HS-5 (cell line): ENCODE measurements around the gene ZNF77.
"Not testable (repeated sequence)": the region's sequence is repeated elsewhere in the genome, so short reads cannot be mapped to it uniquely, and the experiment has no call there.

Source experiments
- DNase-seq: peaks from one replicate; pipeline ENCODE4 v3.0.0-alpha.2; 2012; ENCODE audit warnings: low read depth

The ZNF77 gene

DNA sequence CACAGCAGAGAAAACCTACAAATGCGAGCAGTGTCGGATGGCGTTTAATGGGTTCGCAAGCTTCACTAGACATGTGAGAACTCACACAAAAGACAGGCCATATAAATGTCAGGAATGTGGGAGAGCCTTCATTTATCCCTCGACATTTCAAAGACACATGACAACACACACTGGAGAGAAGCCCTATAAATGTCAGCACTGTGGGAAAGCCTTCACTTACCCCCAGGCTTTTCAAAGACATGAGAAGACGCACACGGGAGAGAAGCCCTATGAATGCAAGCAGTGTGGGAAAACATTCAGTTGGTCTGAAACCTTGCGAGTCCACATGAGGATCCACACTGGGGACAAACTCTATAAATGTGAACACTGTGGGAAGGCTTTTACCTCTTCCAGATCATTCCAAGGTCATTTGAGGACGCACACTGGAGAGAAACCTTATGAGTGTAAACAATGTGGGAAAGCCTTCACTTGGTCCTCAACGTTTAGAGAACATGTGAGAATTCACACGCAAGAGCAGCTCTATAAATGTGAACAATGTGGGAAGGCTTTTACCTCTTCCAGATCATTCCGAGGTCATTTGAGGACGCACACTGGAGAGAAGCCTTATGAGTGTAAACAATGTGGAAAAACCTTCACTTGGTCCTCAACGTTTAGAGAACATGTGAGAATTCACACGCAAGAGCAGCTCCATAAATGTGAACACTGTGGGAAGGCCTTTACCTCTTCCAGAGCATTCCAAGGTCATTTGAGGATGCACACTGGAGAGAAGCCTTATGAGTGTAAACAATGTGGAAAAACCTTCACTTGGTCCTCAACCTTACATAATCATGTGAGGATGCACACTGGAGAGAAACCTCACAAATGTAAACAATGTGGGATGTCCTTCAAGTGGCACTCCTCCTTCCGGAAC lies 27.2 kb downstream of the ZNF77 start:
- no peak for DNase-seq

DNA sequence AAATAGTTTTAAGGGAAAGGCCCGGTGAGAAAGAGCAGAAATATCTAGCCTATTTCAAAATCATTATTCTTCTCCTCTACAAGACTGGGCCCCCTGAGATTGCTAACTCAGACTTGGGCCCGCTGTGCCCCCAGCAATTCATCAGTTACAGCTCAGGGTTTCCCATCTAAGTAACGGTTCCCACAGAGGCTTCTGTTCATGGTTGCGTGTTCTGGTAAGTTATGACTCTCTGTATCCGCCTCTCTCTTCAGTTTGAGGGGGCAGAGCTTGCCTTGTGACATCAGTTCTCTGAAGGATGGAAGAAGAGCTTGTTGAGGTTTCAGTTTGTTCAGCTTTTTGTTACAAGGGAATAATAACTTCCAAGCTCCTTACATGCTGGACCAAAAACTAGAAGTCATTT lies 32.5 kb downstream of the ZNF77 start:
- DNase-seq: no peak

DNA sequence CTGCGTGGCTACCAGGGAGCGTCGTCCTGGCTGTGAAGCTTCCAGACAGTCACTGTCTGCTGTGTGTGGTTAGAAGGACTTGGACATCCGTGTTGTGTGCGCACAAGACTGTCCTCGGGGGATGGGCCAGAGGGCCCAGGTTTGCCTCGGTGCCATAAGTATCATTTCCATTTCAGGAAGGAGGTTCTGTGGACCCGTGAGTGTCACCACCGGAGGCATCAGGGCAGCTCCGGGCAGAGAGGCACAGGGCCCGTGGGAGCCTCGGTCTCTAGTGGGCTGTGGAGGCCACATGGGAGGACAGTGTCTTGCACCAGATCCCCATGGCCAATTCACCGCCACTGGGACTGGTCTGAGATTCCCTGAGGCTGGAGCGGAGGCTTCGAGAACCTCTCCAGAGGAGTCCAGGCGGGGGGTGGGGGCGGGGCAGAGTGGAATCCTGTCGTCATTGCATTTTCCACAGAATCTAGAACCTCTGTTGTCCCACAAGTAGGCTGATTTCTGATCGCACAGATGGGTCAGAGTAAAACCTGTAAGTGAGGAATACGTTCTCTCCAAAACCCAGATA lies 38.1 kb downstream of the ZNF77 start:
- DNase-seq: no peak

DNA sequence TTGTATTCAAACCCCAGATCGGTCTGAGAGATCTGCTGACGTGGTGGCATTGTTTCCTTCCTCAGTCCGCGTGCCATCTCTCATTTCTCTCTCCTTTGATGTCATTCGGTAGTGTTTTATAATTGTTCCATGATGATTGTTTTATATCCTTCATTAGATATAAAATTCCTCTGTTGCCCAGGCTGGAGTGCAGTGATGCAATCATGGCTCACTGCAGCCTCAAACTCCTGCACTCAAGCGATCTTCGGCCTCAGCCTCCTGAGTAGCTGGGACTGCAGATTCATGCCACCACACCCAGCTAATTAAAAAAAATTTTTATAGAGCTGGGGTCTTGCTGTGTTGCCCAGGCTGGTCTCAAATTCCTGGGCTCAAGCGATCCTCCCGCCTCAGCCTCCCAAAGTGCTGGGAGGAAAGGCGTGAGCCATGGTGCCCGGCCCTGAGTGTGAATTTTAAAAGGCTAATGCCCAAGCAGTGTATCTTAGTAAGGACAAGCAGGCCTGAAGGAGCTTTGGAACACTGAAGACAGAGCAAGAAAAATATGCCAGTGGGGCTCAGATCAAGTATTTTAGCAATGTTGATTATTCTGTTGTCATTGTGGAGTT lies 38.8 kb downstream of the ZNF77 start:
- DNase-seq: no peak

DNA sequence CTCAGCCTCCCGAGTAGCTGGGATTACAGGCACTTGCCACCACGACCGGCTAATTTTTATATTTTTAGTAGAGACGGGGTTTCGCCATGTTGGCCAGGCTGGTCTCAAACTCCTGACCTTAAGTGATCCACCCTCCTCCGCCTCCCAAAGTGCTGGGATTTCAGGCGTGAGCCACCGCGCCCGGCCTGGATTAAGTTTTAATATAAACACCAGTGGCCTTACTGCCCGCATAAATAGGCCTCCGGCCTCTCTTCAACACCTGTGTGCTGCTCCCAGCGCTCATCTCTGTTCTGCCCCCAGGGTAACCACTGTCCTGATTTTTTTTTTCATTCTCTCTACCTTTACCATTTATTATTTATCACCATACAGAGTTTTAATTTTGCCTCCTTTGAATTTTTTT lies 41.4 kb downstream of the ZNF77 start:
- DNase-seq: not testable (repeated sequence)

DNA sequence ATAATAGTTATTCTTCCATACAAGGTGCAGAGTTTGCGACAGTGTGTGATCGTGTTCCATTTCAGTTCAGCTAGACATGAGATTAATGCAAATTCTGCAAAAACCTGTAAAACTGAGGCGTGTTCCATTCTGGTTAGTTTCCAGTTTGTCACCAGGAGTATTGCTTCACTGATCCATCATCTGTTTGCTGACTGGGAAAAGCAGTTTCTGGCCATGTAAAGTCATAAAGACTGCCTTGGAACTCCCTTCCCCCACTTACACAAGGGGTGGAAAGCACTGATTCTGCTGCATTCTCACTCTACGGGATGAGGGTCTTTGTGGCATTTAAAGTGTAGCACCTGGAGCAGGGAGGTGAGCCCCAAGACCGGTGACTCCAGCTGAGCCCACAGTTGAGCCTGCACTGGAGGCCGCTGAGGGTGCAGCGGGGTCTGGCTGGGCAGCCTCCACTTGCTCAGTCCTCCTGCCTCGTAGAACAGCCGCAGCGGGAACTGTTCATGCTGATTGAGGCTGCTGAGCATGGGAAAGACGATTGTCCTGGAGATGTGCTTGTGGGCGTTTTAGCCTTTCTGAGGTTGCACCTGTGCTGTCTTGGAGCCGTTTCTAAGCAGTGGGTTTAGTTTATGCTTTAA lies 42.1 kb downstream of the ZNF77 start:
- DNase-seq: no peak

DNA sequence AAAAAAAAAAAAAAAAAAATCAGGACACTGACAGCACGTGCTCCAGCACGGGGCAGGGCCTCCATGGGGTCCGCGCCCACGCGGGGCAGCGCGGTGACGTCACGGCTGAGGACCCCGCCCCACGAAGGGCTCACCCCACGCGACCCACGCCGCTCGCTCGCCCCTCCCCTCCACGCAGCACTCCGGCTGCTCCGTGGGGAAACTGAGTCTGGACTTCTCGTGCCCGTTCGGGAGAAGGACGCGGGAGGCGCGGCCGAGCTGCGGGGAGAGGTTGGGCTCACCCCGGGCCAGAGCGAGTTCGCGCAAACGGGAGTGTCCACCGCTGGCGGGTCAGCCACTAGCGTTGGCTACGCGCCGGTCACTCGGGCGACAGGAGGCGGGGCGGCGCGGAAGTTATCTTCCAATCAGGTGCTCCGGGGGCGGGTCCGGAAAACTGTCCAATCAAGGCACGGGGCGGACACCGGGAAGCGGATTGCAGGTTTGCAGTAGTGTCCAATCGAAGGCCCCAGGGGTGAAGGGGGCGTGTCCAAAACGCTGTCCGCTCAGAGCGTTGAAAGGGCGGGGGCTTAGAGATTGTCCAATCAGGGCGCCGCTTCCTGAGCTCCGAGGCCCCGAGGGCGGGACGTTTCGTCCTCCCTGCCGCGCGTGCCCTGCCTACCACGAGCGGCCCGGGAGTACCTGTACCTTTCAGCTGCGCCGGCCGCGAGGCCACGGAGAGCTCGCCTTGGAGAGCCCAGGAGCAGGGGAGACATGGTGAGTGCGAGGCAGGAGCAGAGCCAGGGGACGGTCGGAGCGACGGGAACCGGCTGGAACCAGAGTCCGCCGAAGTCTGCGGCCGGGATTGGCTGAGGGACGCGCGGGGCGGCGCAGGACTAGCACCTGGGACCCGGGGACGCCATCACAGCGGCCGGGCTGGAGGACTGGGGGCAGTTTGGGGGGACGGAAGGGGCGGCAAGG lies 44.2 kb downstream of the ZNF77 start, which contains the start of gene ZNF57:
TSS of gene ZNF57 (plus strand) at position 633 of the 957 bp plus-strand sequence. CDS start at position 751, 118 bp downstream.
- DNase-seq: peak; percentile 98

DNA sequence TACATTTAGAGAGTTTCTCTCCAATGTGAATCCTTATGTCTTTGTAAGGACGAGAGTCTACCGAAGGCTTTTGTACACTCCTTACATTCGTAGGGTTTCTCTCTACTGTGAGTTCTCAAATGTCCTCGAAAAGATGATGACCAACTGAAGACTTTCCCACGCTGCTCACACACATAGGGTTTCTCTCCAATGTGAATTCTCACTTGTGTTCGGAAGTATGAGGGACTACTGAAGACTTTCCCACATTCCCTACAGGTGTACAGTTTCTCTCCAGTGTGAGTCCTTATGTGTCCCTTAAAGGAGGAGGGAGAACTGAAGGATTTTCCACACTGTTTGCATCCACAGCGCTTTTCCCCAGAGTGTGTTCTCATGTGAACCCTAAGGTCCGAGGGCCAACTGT lies 48.1 kb downstream of the ZNF77 start:
- no peak for DNase-seq

DNA sequence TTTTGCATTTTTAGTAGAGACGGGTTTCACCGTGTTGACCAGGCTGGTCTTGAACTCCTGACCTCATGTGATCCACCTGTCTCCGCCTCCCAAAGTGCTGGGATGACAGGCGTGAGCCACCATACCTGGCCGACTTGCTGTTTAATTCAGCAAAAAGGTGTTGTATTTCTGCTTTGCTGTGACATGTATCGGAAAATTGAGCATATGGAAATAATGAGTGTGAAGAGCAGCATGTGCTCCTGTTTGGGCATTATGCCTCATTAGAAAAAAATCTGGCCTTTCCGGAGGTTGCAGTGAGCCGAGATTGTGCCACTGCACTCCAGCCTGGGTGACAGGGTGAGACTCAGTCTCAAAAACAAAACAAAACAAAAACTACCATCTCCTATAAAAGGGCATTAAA lies 54.2 kb downstream of the ZNF77 start:
- DNase-seq: not testable (repeated sequence)

DNA sequence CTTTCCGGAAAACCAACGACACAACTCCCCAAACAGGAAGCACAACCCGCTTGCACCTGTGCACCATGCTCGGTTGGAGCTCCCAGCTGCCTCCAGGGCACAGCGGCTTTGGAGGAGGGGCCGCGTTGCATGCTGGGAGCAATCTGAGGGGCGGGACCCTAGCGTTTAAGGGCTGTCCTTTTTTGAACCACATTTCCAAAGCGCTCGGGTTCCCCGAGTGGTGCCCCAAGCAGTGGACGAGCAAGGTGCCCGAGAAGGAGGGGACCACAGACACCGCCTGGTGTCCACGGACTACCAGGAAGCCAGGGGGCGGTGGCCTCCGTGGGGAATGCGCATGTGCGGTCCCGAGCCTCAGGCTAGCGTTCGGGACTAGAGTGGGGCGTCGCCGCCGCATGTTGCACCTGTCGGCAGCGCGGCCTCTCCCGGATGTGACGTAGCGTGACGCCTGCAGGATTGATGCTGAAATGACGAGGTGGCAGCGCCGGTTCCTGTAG lies 56.0 kb downstream of the ZNF77 start:
- no peak for DNase-seq

DNA sequence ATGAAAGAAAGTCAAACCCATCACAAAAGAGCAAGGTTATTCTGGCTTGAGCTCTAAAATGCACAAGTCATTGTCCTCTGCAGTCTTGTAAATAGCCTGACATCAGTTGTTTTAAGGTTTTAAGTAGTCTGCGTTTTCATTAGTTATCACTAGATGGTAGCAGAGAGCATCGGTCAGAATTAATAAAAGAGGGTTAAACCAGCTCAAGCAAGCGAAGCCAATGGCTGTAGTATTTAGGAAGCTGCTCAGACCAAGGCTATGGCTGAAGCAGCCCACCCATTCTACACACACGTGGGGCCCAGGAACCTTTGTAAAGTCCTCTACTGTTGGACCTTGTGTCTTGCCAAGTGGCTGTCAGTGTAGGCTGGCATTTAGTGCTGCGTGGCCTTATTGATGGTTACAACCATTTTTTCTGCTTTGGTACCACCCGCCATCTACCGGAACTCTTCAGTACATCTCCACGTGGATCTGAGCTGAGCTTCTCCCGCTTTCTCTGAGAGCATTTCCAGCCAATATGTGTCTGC lies 57.3 kb downstream of the ZNF77 start:
- peak; percentile 56 for DNase-seq

DNA sequence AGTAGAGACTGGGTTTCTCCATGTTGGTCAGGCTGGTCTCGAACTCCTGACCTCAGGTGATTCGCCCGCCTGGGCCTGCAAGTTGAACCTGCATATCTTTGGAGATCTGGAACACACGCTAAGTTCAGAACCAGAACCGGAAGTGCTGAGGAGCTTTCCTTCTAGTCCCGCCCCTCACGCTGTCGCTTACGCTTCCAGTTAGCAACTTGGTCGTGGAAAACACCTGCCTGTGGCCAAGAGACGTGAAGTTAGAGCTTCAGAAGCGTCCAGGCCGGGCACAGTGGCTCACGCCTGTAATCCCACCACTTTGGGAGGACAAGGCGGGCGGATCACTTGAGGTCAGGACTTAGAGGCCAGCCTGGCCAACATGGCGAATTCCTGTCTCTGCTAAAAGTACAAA lies 59.0 kb downstream of the ZNF77 start:
- no peak for DNase-seq

DNA sequence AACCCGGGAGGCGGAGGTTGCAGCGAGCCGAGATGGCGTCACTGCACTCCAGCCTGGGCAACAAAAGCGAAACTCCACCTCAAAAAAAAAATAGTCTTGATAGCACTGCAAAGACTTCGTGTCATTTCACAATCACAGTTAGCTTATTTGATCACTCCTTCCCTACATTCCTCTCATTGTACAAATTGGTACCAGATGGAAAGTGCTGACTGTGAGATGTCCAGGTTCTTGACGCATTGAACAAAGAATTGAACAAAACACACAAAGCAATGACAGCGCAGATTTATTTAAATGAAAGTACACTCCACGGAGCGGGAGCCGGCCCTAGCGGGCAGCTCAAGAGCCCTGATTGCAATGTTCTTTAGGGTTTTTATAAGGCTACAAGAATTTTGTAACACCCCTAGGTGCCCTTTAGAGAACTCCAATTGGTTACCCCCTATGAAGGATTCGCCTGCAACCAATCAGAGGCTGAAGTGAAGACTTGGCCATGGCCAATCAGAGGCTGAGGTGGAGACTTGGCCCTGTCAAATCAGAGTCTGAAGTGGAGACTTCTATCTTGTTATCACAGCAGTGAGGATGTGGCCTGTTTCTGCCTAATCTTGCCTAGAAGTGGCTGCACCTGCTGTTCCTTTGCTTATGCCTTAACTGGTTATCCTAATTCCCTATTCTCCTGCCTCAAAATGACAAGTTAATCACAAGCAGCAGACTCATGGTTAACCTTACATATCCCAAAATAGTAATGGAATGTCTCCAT lies 60.9 kb downstream of the ZNF77 start:
- no peak for DNase-seq
